Stimulated activated CD8-positive, alpha-beta memory T cell treated with anti-CD3 and anti-CD28 coated beads, Interleukin-7, amount 100 ng/mL, for 24 hours (primary cell): ENCODE measurements around the gene LSM4.

Source experiments
- DNase-seq: peaks from one replicate; pipeline ENCODE4 v3.0.0-alpha.2; 2020; ENCODE audit warnings: low read depth

The LSM4 gene

DNA sequence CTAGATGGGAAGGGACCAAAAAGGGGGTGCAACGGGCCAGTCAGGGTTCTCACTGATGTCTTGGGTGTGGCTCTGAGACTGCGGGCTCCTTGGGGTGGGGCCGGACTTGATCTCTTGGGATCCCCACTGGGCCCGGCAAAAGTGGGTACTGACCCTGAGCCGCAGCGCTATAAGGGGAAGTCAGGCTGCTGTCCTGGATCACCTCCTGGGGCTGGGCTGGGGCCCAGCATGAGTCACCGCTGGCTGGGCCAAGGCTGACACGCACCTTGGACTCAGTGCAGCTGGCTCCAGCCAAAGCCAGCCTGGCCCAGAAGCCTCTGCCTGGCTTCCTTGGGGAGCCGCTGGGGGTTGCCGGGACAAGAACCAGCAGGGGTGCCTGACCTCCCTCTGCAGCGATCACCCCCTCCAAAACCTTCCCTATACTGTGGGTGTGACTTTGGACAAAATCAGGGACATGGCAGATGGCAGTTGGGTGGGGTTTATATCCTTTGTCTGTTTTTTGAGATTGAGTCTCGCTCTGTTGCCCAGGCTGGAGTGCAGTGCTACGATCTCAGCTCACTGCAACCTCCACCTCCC, 48.0 kb downstream of the LSM4 start:
- DNase-seq, result no peak

DNA sequence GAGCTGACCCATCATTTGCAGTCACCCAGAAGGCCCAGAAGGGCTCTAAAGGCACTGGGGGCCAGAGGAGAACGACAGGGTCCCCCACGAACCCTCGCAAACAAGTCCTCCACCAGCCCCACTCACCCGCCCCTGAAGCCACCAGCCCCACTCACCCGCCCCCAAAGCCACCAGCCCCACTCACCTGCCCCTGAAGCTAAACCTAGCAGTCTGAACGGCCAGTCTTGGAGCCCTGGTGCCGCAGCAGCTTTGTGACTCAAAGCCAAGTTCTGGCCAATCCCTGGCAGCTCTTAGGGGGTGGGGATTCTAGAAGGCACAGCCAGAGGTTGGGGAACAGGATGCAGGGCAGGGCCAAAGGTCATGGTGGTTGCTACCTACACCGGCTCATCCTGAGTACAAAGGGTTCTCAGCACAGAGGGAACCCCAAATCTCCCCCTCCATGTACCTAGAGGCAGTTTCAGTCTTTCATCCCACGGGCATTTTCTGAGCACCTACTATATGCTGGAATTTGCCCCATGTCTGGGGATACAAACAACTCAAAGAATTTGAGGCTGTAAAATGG, 48.6 kb downstream of the LSM4 start, which contains the start of gene IQCN:
TSS of gene IQCN (minus strand) at position 234 of the 562 bp plus-strand sequence. CDS start 4,974 bp downstream, outside the sequence.
- DNase-seq, result no peak

DNA sequence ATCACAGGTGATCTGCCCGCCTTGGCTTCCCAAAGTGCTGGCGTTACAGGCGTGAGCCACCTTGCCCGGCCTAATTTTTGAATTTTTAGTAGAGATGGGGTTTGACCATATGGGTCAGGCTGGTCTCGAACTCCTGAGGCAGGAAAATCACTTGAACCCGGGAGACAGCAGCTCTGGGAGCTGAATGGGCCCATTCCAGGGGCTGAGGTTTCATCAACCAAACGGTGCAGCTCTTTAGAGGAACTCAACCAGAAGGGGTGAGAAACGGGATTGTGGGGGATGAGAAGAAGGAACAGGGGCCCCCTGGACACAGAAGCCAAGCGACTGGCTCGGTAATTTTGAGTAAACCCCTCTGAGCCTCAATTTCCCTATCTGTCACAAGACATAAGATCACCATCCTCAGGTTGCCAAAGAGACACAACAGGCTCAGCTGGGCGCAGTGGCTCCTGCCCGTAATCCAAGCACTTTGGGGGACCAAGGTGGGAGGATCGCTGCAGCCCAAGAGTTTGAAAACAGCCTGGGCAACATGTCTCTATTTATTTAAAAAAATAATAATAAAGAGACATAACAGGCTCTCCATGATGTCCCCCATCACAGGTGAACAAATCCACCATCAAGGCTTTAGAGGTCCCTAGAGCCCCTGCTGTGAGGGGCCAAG, 49.2 kb downstream of the LSM4 start:
- DNase-seq, result no peak

DNA sequence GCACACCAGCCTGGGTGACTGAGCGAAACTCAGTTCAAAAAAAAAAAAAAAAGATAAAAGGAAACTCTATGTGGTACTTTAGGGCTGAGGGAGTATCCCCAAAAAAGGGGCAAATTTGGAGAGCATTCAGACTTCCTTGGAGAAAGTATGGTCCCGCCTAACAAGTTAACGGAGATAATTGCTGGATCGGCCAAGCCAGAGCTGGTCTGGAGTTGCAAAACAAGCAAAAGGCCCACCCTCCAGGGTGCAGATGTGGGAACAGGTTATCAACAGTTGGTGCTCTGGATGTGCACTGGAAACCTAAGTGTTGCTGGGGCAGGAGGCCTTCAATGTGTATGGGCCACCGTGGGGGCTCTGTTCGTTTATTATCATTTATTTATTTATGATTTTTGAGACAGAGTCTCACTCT, 51.4 kb downstream of the LSM4 start:
- DNase-seq, result no peak

DNA sequence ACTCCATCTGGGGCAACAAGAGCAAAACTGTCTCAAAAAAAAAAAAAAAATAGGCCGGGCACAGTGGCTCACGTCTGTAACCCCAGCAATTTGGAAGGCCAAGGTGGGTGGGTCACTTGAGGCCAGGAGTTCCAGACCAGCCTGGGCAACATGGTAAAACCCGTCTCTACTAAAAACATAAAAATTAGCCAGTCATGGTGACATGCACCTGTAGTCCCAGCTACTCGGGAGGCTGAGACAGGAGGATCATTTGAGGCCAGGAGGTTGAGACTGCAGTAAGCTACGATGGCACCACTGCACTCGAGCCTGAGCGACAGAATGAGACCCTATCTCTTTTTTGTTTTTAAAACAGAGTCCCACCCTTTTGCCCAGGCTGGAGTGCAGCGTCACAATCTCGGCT, 52.5 kb downstream of the LSM4 start:
- DNase-seq, result no peak

DNA sequence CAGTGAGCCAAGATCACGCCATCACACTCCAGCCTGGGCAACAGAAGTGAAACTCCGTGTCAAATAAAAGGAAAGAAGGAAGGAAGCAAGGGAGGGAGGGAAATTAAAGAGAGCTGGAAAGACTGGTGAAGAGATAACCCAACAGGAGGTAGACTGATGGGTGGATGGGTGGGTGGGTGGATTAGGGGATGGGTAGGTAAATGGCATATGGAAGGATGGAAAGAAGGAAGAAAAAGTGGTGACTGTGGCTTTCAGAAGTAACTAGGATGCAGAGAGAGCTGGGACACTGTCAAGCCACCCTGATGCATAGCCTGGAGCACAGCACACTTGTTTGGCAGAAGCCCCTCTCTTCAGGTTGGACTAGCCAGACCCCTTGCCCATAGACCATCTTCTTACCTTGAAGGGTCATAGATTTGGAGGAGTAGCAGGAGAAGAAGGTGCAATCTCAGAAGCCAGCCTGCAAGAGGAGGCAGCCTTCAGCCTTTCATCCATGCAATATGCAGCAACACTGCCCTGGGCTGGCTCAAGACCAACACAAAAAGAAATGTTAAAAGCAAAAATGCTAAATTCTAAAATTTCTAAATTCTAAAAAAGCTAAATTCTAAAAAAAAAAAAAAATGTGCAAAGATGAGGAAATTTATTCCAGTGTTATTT, 53.7 kb downstream of the LSM4 start:
- DNase-seq, result no peak

DNA sequence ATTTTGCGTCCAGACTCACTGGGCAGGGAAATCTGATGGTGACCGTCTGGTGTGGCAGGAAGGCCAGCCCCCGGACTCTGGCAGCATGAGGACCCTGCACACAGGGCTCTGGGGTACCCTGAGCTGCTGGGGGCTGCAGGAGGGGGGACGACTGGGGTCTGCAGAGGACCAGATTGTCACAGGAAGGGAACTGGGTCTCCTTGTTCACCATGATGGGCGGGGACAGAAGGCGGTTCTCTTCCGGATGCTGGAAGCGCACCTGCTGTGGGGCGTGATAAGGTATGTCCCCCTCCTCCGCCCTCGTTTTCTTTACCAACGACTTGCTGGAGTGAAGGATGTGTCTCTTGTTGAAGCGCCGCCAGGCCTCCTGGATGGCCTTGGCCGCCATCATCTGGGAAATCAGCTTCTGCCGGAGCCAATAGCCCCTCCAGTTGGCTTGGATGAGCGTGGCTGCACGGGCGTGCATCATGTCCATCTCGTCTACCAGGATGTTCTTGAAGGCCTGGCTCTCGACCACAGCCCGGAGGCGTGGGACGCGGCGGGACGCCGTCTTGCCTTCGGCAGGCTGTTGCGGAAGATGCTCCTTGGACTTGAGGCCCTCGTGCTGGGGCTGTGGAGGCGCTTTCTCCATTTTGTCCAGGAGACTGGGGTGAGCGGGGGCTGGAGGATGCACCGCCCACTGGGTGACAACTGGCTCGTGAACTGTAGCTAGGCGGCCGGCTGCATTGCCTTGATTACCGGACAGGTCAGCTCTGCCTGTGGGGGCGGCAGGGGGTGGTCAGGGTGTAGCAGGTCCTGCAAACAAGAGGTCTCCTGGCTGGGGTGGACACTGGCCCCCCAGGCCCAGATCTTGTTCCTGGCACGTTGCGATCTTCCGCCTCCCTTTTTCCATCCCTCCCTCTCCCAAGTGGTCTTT, 55.8 kb downstream of the LSM4 start:
- DNase-seq, result no peak

DNA sequence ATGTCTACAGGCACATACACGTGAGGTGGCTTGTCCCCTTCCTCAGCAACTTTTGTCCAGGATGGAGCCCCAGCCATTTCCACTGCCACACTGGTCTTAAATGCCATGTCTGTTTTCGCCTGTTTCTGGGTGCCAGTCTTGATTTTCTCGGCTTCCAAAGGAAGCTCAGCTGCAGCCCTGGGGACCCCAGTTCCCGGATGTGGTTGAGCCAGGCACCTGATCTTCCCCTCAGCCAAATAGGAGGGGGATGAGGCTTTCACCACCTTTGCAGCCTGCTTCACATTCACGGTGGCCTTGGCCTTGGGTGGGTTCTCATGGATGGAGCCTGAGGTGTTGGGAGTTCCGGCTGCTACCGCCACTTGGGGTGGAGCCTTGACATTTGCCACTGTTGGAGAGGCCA, 57.3 kb downstream of the LSM4 start:
- DNase-seq, result no peak

DNA sequence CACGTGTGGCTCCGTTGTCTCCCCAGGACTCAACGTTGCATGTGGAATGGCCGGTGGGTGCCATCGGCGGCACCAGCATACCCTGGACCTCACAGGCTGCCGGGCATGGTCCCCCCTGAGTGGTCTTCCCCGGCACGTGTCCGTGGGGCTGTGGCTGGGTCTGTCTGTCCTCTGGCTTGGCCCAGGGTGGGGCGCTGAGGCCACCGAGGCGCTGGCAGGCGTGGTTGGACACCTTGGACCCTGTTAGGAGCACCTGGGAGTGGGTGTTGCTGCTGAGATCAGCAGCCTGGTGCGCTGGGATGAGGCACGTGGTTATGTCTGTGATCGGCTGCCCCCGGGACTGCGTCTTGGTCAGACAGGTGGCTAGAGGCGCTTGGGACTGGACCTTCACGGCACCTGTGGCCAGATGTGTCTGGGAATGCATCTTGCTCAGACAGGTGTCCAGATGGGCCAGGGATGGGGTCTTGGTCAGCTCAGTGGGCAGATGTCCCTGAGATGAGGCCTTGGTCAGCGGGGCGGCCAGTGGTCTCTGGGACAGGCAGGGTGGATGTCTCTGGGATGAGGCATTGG, 57.8 kb downstream of the LSM4 start:
- no peak for DNase-seq

DNA sequence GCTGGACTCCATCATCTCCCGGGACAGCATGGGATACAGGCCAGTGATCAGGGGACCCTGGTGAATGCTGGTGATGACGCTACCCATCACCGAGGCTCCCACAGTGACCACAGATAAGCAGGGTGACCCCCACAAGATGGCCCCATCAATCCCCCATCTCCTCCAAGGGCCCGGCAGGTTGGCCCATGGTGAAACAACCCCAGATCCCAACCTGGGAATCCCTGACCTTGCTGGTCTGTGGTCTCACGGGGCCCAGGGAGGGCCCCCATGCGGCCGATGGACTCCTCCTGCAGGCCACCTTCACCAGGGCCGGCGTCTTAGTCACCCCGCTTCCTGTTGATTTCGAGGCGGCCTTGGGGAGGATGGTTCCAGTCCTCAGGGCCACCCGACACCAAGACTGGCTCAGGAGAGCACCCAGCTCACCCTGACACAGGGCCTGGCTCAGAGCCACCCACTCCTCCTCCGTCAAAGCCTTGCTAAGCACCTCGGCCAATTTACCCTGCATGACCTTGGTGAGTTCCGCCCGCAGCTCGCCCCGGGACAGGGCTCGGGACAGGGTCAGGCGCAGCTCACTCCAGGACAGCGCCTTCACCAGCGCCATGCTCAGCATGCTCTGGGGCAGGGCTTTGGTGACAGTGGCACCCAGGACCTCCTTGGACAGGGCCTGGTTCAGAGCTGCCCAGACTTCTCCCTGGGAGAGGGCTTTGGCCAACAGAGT, 58.6 kb downstream of the LSM4 start:
- no peak for DNase-seq

DNA sequence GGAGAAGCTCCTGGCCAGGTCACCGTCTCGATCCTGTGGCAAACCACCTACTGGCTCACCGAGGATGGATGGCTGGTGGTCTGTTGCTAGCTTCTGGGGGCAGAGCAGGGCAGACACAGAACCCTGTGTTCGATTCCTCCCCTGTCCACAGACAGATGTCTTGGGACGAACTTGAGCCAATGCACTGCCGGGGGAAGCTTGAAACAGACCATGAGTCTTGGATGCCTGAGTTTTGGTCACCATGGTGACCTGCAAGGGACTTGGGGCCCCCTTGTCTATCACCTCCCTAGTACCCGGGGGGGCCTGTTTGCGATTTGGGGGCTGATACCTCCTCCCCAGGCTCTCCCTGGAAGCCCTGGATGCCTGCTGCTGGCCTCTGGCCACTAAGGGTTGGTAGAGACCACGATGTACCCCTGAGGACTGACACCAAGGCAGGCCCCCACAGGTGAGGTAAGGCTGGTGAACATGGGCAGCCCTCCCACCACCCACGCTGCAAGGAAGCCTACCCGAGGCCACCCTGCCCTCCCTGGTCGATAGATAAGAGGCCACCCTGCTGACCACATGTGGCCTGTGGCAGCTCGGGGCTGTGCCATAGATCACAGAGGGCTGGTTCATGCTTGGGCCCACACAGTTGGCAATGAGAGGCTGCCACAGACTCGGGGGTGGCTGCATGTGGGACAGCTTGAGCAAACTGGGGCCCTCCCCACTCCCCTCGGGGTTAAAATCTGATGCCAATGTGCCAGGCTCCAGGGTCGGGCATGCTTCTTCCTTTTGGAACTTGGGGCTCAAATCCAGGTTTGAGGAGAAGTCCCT, 59.3 kb downstream of the LSM4 start:
- DNase-seq, result no peak

DNA sequence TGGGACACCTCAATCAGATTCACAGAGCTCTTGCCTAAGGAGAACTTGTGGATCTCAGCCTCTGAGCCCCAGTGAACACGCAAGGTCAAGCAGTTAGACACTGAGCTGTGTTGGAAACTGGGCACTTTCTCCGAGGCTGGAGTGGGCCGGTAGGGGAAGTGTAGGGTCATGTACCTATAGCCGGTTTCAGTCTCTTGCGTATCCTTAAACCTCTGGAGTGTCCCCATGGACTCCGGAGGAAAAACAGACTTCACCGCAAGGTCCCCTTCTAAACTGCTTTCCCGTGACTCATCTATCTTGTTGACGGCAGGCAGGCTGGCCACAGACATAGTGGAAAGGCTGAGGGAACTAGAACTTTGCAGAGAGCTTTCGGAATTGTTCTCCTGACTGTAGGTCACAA, 60.0 kb downstream of the LSM4 start:
- DNase-seq, result no peak

DNA sequence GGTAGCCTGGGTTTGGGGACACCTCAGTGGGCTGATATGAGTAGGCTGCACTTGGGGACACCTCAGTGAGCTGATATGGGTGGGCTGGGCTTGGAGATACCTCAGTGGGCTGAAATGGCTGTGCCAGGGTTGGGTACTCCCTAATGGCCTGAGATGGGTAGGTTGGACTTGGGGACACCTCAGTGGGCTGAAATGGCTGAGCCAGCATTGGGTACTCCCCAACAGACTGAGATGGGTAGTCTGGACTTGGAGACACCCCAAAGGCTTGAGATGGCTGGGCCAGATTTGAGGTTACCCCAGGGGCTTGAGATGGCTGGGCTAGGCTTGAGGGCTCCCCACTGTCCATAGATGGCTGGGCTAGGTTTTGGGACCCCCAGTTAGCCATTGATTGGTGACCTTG, 60.7 kb downstream of the LSM4 start:
- DNase-seq, result no peak

DNA sequence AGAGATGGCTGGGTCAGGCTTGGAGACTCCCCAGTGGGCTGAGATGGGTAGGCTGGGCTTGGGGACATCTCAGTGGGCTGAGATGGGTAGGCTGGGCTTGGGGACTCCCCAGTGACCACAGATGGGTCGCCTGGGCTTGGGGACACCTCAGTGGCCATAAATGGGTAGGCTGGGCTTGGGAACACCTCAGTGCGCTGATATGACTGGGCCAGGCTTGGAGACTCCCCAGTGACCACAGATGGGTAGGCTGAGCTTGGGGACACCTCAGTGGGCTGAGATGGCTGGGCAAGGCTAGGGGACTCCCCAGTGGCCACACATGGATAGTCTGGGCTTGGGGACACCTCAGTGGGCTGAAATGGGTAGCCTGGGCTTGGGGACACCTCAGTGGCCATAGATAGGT, 61.4 kb downstream of the LSM4 start:
- no peak for DNase-seq

DNA sequence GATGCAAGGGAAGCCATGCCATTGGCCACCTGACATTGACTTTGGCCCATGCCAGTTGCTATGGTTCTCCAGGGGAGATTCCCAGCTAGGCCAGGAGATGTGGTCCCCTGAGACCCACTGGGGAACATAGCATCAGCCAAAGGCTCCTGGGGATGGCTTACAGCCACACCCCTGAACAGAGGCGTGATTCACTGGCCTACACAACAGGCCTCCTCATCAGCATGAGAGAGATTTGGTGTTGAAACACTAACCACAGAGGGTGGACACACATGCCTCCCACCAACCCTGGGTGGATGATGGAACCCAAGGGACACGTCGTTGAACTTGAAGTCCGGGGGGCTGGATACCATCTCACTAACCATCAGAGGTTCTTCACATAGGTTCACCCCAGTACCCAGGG, 63.0 kb downstream of the LSM4 start:
- DNase-seq, result no peak

DNA sequence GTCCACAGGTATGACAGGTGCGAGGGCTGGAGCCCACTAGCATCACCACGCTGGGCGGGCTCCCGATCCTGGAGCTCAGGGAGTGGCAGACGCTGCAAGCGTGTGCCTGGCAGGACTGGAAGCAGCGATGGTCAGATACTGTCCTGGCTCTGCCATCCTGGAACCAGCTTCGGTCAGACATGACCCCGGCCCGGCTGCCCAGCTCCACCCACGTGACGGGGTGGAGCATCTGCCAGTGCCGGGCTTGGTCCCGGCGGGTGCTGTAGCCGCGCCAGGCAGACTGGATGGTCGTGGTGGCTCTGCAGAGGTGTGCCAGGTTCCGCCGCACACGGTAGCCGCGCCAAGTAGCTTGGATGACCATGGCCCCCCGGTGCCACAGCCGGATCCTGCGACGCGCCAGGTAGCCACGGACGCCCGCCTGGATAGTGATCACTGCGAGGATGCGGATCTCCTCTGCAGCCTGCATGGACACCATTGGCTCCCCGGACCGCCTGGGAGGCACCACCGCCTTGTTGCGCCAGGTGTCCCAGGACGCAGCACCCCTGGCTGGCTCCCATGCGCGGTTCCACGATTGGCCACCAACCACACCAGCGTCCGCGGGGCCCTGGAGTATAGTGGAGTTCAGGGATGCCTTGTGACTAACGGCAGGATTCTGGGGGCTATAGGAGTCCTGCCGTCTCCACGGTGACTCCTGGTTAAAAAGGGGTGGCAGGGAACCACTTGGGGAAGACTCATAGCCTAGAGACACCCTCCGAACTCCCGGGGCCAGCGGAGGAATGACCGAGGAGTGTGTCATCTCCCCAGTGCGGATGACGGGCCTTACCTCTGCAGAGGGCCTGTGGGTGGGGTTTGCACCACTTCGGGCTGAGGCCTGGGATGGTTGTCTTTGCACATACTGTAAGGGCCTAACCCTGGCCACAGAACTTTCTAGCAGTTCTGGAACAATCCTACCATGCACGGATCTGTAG, 65.1 kb downstream of the LSM4 start:
- no peak for DNase-seq
